ENCODE measurements around the gene MYCBP2.

DNA sequence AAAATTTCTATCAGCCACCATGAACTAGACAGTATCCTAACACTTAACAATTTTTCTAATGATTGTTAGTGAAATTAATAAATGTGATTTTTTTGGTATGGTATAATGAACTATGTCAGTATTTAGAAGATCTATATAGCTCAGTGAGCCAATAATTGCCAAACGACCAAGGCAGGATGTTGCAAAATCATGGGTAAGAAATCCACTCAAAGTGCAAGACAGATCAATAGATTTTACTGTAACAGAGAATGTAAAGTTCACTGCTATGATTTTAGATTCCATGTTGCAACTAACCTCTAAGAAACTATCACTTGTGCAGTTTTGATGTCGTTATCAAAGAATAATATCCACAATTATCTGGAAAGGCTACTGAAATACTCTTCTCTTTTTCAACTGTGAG, 44.0 kb upstream of the MYCBP2 start:
- TF ChIP-seq, protein P1, sequence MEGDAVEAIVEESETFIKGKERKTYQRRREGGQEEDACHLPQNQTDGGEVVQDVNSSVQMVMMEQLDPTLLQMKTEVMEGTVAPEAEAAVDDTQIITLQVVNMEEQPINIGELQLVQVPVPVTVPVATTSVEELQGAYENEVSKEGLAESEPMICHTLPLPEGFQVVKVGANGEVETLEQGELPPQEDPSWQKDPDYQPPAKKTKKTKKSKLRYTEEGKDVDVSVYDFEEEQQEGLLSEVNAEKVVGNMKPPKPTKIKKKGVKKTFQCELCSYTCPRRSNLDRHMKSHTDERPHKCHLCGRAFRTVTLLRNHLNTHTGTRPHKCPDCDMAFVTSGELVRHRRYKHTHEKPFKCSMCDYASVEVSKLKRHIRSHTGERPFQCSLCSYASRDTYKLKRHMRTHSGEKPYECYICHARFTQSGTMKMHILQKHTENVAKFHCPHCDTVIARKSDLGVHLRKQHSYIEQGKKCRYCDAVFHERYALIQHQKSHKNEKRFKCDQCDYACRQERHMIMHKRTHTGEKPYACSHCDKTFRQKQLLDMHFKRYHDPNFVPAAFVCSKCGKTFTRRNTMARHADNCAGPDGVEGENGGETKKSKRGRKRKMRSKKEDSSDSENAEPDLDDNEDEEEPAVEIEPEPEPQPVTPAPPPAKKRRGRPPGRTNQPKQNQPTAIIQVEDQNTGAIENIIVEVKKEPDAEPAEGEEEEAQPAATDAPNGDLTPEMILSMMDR (IDR thresholded peaks at IDR 0.05 in 8 of 11, conservative IDR thresholded peaks at IDR 0.05 in 3 of 11), result no peak
- TF ChIP-seq POLR2A (IDR thresholded peaks at IDR 0.05), result no peak
